Measurements from ENCODE around the gene ZNF326.

DNA sequence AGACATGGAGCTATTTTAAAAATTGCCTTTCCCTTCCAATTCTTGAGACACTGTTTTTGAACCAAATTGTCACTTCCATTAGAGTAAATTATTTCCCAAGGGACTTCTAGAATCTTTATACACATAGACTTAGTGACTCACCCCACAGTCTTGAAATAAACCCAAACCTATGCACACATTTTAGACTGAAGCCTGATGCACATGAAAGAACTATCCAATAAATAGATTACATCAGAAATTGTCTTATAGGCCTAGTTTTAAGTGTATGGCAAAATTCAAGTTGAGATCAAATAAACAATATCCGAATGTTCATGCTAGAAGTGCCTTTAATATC, 32.2 kb upstream of the ZNF326 start:
- TF ChIP-seq, protein P1, sequence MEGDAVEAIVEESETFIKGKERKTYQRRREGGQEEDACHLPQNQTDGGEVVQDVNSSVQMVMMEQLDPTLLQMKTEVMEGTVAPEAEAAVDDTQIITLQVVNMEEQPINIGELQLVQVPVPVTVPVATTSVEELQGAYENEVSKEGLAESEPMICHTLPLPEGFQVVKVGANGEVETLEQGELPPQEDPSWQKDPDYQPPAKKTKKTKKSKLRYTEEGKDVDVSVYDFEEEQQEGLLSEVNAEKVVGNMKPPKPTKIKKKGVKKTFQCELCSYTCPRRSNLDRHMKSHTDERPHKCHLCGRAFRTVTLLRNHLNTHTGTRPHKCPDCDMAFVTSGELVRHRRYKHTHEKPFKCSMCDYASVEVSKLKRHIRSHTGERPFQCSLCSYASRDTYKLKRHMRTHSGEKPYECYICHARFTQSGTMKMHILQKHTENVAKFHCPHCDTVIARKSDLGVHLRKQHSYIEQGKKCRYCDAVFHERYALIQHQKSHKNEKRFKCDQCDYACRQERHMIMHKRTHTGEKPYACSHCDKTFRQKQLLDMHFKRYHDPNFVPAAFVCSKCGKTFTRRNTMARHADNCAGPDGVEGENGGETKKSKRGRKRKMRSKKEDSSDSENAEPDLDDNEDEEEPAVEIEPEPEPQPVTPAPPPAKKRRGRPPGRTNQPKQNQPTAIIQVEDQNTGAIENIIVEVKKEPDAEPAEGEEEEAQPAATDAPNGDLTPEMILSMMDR (IDR thresholded peaks at IDR 0.05): no peak
- TF ChIP-seq POLR2A (IDR thresholded peaks at IDR 0.05): no peak
- no peak for TF ChIP-seq EP300 (IDR thresholded peaks at IDR 0.05)
- no peak for TF ChIP-seq POLR2AphosphoS5 (IDR thresholded peaks at IDR 0.05)

Measured in suprapubic skin (tissue), 4 donors.